Measurements from ENCODE around the gene KCTD11. TPM values are rescaled to one million over a fixed set of nuclear protein-coding genes. Genes with fewer than 3 reads are reported as not detected.

Gene KCTD11
- total RNA-seq, 1 experiment from 2014 or later, result 11.0 TPM

GRCh38 chr17:7347630-7348477, 4.1 kb upstream of the KCTD11 start:
- H3K4me1 ChIP-seq (ENCODE audit: control insufficient read depth, insufficient read depth, low read length), result peaks cover 7% of the 10 kb centered on the region; the same call in 1 of the 2 replicates
- in situ Hi-C loops (cut with HindIII; ENCODE audit: low pct_unique_long_range_greater_than_20kb, low sequenced_read_pairs), result no loop called here
- POLR2A ChIA-PET, result no interaction called here
- no peak overlapping the region for H3K4me3 ChIP-seq (ENCODE audit: low read depth in 2 of 2, low read length in 2 of 2)
- CTCF ChIA-PET, result interaction anchor here (0.6 kb wide), 1 partner anchor 9 kb away, joined by 9 read pairs; no protein-coding TSS in a partner anchor
- no peaks in the 10 kb centered on the region for H3K27me3 ChIP-seq (ENCODE audit: control insufficient read depth, insufficient read depth, low read length)
- no peak for ATAC-seq
- BruUV-seq (replicated peaks), result no TSS peak
- no peak for TF ChIP-seq CTCF (IDR thresholded peaks at IDR 0.05)
- no peaks in the 10 kb centered on the region; the same call in 1 of the 2 replicates for H3K36me3 ChIP-seq (ENCODE audit: control insufficient read depth, insufficient read depth, low read length)
- H3K9me3 ChIP-seq (ENCODE audit: control insufficient read depth, insufficient read depth, low read depth, low read length), result no peaks in the 10 kb centered on the region
- no peak overlapping the region for H3K27ac ChIP-seq (ENCODE audit: low read length)
- DNase-seq (ENCODE audit: low read depth, low spot score), result no peak
- intact Hi-C loops (cut with micrococcal nuclease; ENCODE audit: unreplicated experiment), result no loop called here

- H3K9me3 ChIP-seq (ENCODE audit: control insufficient read depth, insufficient read depth, low read depth, low read length), result no peaks in the 10 kb centered on the region
- ChIA-PET POLR2A (no interaction called here), CTCF (no interaction called here)
- no peak for ATAC-seq
- H3K27ac ChIP-seq (ENCODE audit: low read length), result no peak overlapping the region
- no peak overlapping the region for H3K4me3 ChIP-seq (ENCODE audit: low read depth in 2 of 2, low read length in 2 of 2)
- no peaks in the 10 kb centered on the region for H3K27me3 ChIP-seq (ENCODE audit: control insufficient read depth, insufficient read depth, low read length)
- TF ChIP-seq SIN3A (IDR thresholded peaks at IDR 0.05; ENCODE audit: borderline replicate concordance, insufficient read depth, low read depth, low read length) (no peak), REST (IDR thresholded peaks at IDR 0.05; ENCODE audit: insufficient read depth in 1 of 2, low read depth in 2 of 2, low read length in 1 of 2) (no peak), POLR2AphosphoS5 (IDR thresholded peaks at IDR 0.05; ENCODE audit: low read depth, low read length) (no peak), CTCF (IDR thresholded peaks at IDR 0.05) (no peak), TCF7L2 (IDR thresholded peaks at IDR 0.05; ENCODE audit: low read depth, low read length) (no peak)
- peaks cover 9% of the 10 kb centered on the region for H3K4me1 ChIP-seq (ENCODE audit: control insufficient read depth, insufficient read depth, low read length)
- DNase-seq (ENCODE audit: low read depth, low spot score), result no peak
- intact Hi-C loops (cut with micrococcal nuclease; ENCODE audit: unreplicated experiment), result no loop called here
- in situ Hi-C loops (cut with HindIII; ENCODE audit: low pct_unique_long_range_greater_than_20kb, low sequenced_read_pairs), result no loop called here
- H3K36me3 ChIP-seq (ENCODE audit: control insufficient read depth, insufficient read depth, low read length), result no peaks in the 10 kb centered on the region; the same call in 1 of the 2 replicates
- BruUV-seq (replicated peaks), result no TSS peak
These were observed 3.3 kb upstream of the KCTD11 start for GRCh38 chr17:7348478-7349242.
